ENCODE results near the gene C6orf120. TPM values are rescaled to one million over a fixed set of nuclear protein-coding genes. Genes with fewer than 3 reads are reported as not detected.

C6orf120 gene
- total RNA-seq, 1 experiment from 2014 or later = 18.6 TPM

GRCh38 chr6:169710009-169710408, 8.1 kb downstream of the C6orf120 start:
- intact Hi-C loops (cut with micrococcal nuclease) = no loop called here
- Histone ChIP-seq H3K9me2 (replicated peaks; ENCODE audit: low read length) (no peaks in the 10 kb centered on the region), H3K27me3 (ENCODE audit: low read length) (no peaks in the 10 kb centered on the region), H2AFZ (ENCODE audit: low read length) (no peak overlapping the region), H3K4me1 (ENCODE audit: insufficient read depth, low read length) (peaks cover 3% of the 10 kb centered on the region), H3K36me3 (ENCODE audit: low read depth, low read length) (no peaks in the 10 kb centered on the region), H4K20me1 (ENCODE audit: low read length) (no peaks in the 10 kb centered on the region), H3K27ac (ENCODE audit: low read length) (no peak overlapping the region), H3K4me3 (ENCODE audit: low read length) (no peak overlapping the region), H3F3A (ENCODE audit: low read length, unreplicated experiment) (no peaks in the 10 kb centered on the region), H3K9ac (ENCODE audit: low read length) (no peak overlapping the region), H3K4me2 (ENCODE audit: low read length) (no peak overlapping the region), H3K9me3 (ENCODE audit: low read length) (no peaks in the 10 kb centered on the region), H3K79me2 (ENCODE audit: low read length) (peaks cover 9% of the 10 kb centered on the region)
- no peak for ATAC-seq
- TF ChIP-seq EZH2phosphoT487 (IDR thresholded peaks at IDR 0.05; ENCODE audit: borderline replicate concordance, low read length) (no peak), EZH2 (IDR thresholded peaks at IDR 0.05; ENCODE audit: low read length, unreplicated experiment) (no peak)
- TF ChIP-seq, protein P1, sequence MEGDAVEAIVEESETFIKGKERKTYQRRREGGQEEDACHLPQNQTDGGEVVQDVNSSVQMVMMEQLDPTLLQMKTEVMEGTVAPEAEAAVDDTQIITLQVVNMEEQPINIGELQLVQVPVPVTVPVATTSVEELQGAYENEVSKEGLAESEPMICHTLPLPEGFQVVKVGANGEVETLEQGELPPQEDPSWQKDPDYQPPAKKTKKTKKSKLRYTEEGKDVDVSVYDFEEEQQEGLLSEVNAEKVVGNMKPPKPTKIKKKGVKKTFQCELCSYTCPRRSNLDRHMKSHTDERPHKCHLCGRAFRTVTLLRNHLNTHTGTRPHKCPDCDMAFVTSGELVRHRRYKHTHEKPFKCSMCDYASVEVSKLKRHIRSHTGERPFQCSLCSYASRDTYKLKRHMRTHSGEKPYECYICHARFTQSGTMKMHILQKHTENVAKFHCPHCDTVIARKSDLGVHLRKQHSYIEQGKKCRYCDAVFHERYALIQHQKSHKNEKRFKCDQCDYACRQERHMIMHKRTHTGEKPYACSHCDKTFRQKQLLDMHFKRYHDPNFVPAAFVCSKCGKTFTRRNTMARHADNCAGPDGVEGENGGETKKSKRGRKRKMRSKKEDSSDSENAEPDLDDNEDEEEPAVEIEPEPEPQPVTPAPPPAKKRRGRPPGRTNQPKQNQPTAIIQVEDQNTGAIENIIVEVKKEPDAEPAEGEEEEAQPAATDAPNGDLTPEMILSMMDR (conservative IDR thresholded peaks at IDR 0.05; ENCODE audit: low read depth, low read length) = no peak
- no peak for DNase-seq
- ChIA-PET POLR2A (ENCODE audit: unreplicated experiment) (interaction anchor here (0.7 kb wide), 1 partner anchor 808 kb away, joined by 3 read pairs; no protein-coding TSS in a partner anchor), CTCF (no interaction called here)
- no TSS peak for BruUV-seq (replicated peaks)

DNA sequence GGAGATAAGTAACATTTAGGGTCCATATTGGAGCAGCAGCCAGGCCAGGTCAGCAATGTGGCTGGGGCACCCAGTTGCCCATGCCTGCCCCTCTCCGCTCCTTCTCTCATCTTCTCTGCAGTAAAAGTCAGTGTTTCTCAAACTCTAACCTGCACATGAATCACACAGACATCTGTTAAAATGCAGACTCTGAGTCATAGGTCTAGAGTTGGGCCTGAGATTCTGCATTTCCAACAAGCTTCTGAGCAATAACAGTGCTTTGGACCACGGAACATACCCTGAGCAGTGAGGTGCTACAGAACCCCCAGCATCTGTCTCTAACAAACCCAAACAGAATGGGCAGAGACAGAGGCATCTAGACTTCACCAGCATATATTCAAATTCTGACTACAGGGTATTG, 12.3 kb downstream of the C6orf120 start:
- H3K4me2 ChIP-seq (ENCODE audit: low read length) = no peak overlapping the region
- POLR2A ChIA-PET (ENCODE audit: unreplicated experiment) = no interaction called here
- no peaks in the 10 kb centered on the region for H3K4me1 ChIP-seq (ENCODE audit: insufficient read depth, low read length)
- no peaks in the 10 kb centered on the region for H3K36me3 ChIP-seq (ENCODE audit: low read depth, low read length)
- no peaks in the 10 kb centered on the region for H3K9me3 ChIP-seq (ENCODE audit: low read length)
- no peak overlapping the region for H2AFZ ChIP-seq (ENCODE audit: low read length)
- no peak for ATAC-seq
- no peaks in the 10 kb centered on the region for H4K20me1 ChIP-seq (ENCODE audit: low read length)
- 0 out of 2 replicates have a peak, but pooled peaks cover 4% of the 10 kb centered on the region for H3K79me2 ChIP-seq (ENCODE audit: low read length)
- CTCF ChIA-PET = interaction anchor here (0.5 kb wide), 1 partner anchor 95 kb away, joined by 4 read pairs; no protein-coding TSS in a partner anchor
- no peak overlapping the region for H3K9ac ChIP-seq (ENCODE audit: low read length)
- no peak for TF ChIP-seq EZH2 (IDR thresholded peaks at IDR 0.05; ENCODE audit: low read length, unreplicated experiment)
- TF ChIP-seq, protein P1 (conservative IDR thresholded peaks at IDR 0.05; ENCODE audit: low read depth, low read length) = no peak
- no peak for TF ChIP-seq EZH2phosphoT487 (IDR thresholded peaks at IDR 0.05; ENCODE audit: borderline replicate concordance, low read length)
- H3K27me3 ChIP-seq (ENCODE audit: low read length) = no peaks in the 10 kb centered on the region
- H3K9me2 ChIP-seq (replicated peaks; ENCODE audit: low read length) = no peaks in the 10 kb centered on the region
- BruUV-seq (replicated peaks) = no TSS peak
- H3K4me3 ChIP-seq (ENCODE audit: low read length) = no peak overlapping the region
- H3K27ac ChIP-seq (ENCODE audit: low read length) = no peak overlapping the region
- DNase-seq = no peak
- no peaks in the 10 kb centered on the region for H3F3A ChIP-seq (ENCODE audit: low read length, unreplicated experiment)
- intact Hi-C loops (cut with micrococcal nuclease) = no loop called here

GRCh38 chr6:169714595-169714994, 12.7 kb downstream of the C6orf120 start:
- Histone ChIP-seq H3K27ac (ENCODE audit: low read length) (no peak overlapping the region), H3K9ac (ENCODE audit: low read length) (no peak overlapping the region), H3K79me2 (ENCODE audit: low read length) (0 out of 2 replicates have a peak, but pooled peaks cover 6% of the 10 kb centered on the region), H3K4me2 (ENCODE audit: low read length) (no peak overlapping the region), H4K20me1 (ENCODE audit: low read length) (no peaks in the 10 kb centered on the region), H3K9me3 (ENCODE audit: low read length) (no peaks in the 10 kb centered on the region), H3K4me1 (ENCODE audit: insufficient read depth, low read length) (no peaks in the 10 kb centered on the region), H3K27me3 (ENCODE audit: low read length) (no peaks in the 10 kb centered on the region), H3F3A (ENCODE audit: low read length, unreplicated experiment) (no peaks in the 10 kb centered on the region), H3K9me2 (replicated peaks; ENCODE audit: low read length) (no peaks in the 10 kb centered on the region), H2AFZ (ENCODE audit: low read length) (no peak overlapping the region), H3K36me3 (ENCODE audit: low read depth, low read length) (no peaks in the 10 kb centered on the region), H3K4me3 (ENCODE audit: low read length) (no peak overlapping the region)
- ChIA-PET POLR2A (ENCODE audit: unreplicated experiment) (no interaction called here), CTCF (no interaction called here)
- no peak for DNase-seq
- BruUV-seq (replicated peaks) = no TSS peak
- intact Hi-C loops (cut with micrococcal nuclease) = no loop called here
- TF ChIP-seq EZH2 (IDR thresholded peaks at IDR 0.05; ENCODE audit: low read length, unreplicated experiment) (no peak), EZH2phosphoT487 (IDR thresholded peaks at IDR 0.05; ENCODE audit: borderline replicate concordance, low read length) (no peak)
- TF ChIP-seq, protein P1 (conservative IDR thresholded peaks at IDR 0.05; ENCODE audit: low read depth, low read length) = no peak
- no peak for ATAC-seq

All from PC-3 (cell line).